Measurements from ENCODE around the gene CHIC2.

DNA sequence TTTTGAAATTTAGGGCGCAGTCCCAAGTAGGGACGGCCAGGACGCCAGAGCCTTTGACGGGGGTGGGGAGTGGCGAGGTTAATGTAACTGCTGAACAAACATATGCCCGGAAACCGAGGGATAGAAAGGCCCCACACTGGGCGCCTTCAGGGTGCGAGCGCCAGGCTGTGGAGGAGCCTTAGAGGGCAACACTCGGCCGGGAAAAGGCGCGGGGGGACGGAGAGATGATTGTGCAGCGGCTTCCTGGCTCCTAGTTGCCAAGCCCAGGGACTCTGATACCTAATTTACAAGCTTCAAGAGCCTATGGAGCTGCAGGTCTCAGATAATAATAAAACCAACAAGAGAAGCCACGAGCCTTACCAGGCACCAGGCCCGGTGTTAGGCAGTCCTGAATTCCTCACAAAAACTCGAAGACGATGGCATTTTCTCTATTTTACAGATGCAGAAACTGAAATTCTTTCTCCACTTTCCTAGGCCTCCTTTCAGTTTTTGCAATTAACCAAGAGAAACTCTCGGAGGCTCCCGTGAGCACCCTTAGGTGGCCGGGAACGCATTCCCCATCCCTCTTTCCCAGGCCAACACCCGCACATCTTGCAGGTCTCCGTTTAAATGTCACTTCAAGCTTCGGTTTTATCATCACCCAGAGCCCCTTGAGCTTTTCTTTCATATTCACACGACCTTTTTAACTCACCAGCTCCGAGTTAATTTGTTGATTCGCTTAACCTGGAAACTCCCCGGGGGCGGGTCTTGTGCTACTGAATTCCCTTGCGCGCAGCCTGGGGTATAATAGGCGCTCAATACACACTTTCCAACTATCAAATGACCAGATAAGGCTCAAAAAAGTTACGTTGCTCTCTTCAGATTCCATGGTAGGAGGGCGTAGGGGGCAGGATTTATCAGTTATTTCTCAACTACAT is 29.2 kb upstream of the CHIC2 start:
- TF ChIP-seq, protein P1, sequence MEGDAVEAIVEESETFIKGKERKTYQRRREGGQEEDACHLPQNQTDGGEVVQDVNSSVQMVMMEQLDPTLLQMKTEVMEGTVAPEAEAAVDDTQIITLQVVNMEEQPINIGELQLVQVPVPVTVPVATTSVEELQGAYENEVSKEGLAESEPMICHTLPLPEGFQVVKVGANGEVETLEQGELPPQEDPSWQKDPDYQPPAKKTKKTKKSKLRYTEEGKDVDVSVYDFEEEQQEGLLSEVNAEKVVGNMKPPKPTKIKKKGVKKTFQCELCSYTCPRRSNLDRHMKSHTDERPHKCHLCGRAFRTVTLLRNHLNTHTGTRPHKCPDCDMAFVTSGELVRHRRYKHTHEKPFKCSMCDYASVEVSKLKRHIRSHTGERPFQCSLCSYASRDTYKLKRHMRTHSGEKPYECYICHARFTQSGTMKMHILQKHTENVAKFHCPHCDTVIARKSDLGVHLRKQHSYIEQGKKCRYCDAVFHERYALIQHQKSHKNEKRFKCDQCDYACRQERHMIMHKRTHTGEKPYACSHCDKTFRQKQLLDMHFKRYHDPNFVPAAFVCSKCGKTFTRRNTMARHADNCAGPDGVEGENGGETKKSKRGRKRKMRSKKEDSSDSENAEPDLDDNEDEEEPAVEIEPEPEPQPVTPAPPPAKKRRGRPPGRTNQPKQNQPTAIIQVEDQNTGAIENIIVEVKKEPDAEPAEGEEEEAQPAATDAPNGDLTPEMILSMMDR (IDR thresholded peaks at IDR 0.05; ENCODE audit: low read length), result no peak
- TF ChIP-seq EZH2 (IDR thresholded peaks at IDR 0.05; ENCODE audit: borderline replicate concordance, low read length), result no peak
